ENCODE measurements around the gene ZNF414. TPM values are rescaled to one million over a fixed set of nuclear protein-coding genes. Genes with fewer than 3 reads are reported as not detected.

ZNF414 gene
- total RNA-seq, 4 donors from 2014 or later, result 4.8 to 15.6 (median 7.1) TPM

DNA sequence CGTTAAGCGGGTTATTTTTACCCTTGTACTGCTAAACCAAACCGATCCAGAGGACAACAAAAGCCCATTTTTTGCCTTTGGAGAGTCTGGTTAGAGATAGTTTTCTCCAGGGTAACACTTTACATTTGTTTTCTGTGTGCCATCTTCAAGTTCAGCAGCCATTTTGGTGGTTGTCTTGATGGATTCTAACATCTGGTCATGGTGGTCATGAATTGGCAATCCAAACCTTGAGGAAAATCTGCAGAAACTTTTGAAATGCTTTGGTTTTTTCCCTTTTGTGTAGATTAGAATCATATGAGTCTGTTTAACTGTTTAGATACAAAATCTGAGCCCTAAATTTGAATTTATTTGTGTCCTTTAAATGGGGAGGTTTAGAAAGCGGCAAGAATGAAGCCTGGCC, 52.6 kb downstream of the ZNF414 start:
- TF ChIP-seq CTCF (IDR thresholded peaks at IDR 0.05; ENCODE audit: low read depth), result no peak

- TF ChIP-seq CTCF (IDR thresholded peaks at IDR 0.05; ENCODE audit: low read depth), result no peak
Observed at GRCh38 chr19:8460516-8461298, 53.3 kb downstream of the ZNF414 start.

Other genes starting within 250 kb of the ZNF414 start
- 10 to 100 TPM; 23.6 to 72.9 (median 37.6) TPM for gene CD320, start 205.8 kb downstream of the ZNF414 start, total RNA-seq
- gene NDUFA7, start 192.8 kb downstream of the ZNF414 start, total RNA-seq, result 10 to 100 TPM; 15.8 to 51.8 (median 23.7) TPM
- gene RPS28, start 192.7 kb downstream of the ZNF414 start, total RNA-seq, result 100 to 1,000 TPM; 337 to 849 (median 372) TPM
- gene KANK3, start 170.9 kb downstream of the ZNF414 start, total RNA-seq, result 10 to 100 TPM in 2 of 4 donors, 1 to 10 TPM in 2; 3.6 to 65.7 (median 9.7) TPM
- gene ANGPTL4, start 150.0 kb downstream of the ZNF414 start, total RNA-seq, result 100 to 1,000 TPM; 150 to 237 (median 190) TPM
- 10 to 100 TPM; 29.4 to 95.3 (median 40.7) TPM for gene RAB11B, start 123.8 kb downstream of the ZNF414 start, total RNA-seq
- gene MARCHF2, start 100.9 kb downstream of the ZNF414 start, total RNA-seq, result 100 to 1,000 TPM; 107 to 314 (median 189) TPM
- gene HNRNPM, start 69.2 kb downstream of the ZNF414 start, total RNA-seq, result 100 to 1,000 TPM in 1 of 4 donors, 10 to 100 TPM in 3; 58.5 to 105 (median 78.0) TPM
- 1 to 10 TPM in 1 of 4 donors, under 1 TPM in 3; 0.33 to 4.4 (median 0.52) TPM for gene PRAM1, start 11.5 kb downstream of the ZNF414 start, total RNA-seq
- gene MYO1F, start 63.3 kb upstream of the ZNF414 start, total RNA-seq, result 10 to 100 TPM; 13.4 to 48.3 (median 26.0) TPM
- 10 to 100 TPM; 17.8 to 63.9 (median 45.2) TPM for gene ADAMTS10, start 96.5 kb upstream of the ZNF414 start, total RNA-seq
- not detected for gene NFILZ, start 116.5 kb upstream of the ZNF414 start, total RNA-seq
- gene ACTL9, start 184.6 kb upstream of the ZNF414 start, total RNA-seq, result not detected
- gene OR2Z1, start 207.5 kb upstream of the ZNF414 start, total RNA-seq, result not detected